Liver (tissue), 3 donors: Measurements from ENCODE around the gene MAN1A2.

Experiments used
- CTCF ChIP-seq: fragments of 150-350 bp; IDR thresholded peaks from 2 replicates; pipeline ENCODE4 v1.5.1; 2017; ENCODE audit warnings: improper control_type of control experiment, low read depth, low read length; ENCODE audit not compliant: missing input control
- GABPA ChIP-seq, 2 donors: IDR thresholded peaks in 1 of 2; conservative IDR thresholded peaks in 1 of 2; 2 replicates each; pipeline ENCODE4 v1.6.1; 2016; ENCODE audit warnings: antibody characterized with exemption in 2 of 2, mild to moderate bottlenecking in 1 of 2, moderate library complexity in 1 of 2
- RAD21 ChIP-seq, 2 donors: IDR thresholded peaks; 2 replicates each; pipeline ENCODE4 v1.6.1; 2016; ENCODE audit warnings: antibody characterized with exemption in 2 of 2, mild to moderate bottlenecking in 2 of 2
- RXRA ChIP-seq, 2 donors: IDR thresholded peaks; 2 replicates each; pipeline ENCODE4 v1.6.1; 2017 to 2018; ENCODE audit warnings: antibody characterized with exemption in 2 of 2, mild to moderate bottlenecking in 1 of 2
- SP1 ChIP-seq: IDR thresholded peaks from 2 replicates; pipeline ENCODE4 v1.6.1; 2018; ENCODE audit warnings: antibody characterized with exemption, mild to moderate bottlenecking
- ZBTB33 ChIP-seq: IDR thresholded peaks from 2 replicates; pipeline ENCODE4 v1.6.1; 2016; ENCODE audit warnings: antibody characterized with exemption
- donor health status: healthy.
- donor health status: healthy.

GRCh38 chr1:117559985-117560384 is 192.7 kb downstream of the MAN1A2 start:
- TF ChIP-seq RXRA (IDR thresholded peaks at IDR 0.05), result no peak
- TF ChIP-seq GABPA (IDR thresholded peaks at IDR 0.05 in 1 of 2, conservative IDR thresholded peaks at IDR 0.05 in 1 of 2), result no peak
- TF ChIP-seq CTCF, result no peak
- no peak for TF ChIP-seq ZBTB33
- TF ChIP-seq SP1, result no peak
- no peak for TF ChIP-seq RAD21 (IDR thresholded peaks at IDR 0.05)
